ENCODE results near the gene DECR2. TPM values are rescaled to one million over a fixed set of nuclear protein-coding genes. Genes with fewer than 3 reads are reported as not detected.

DECR2 gene
- total RNA-seq, 2 donors from 2014 or later, result 38.9 to 41.2 TPM

- no peaks in the 10 kb centered on the region for H3K36me3 ChIP-seq (replicated peaks in 1 of 2; ENCODE audit: insufficient read depth in 1 of 2, low read depth in 2 of 2)
- DNase-seq (peak; percentile 54 to 68 (median 61)), ATAC-seq (peak; percentile 70)
- TF ChIP-seq CTCF (IDR thresholded peaks at IDR 0.05), result peak; percentile 21 to 66 (median 57)
- no peak for TF ChIP-seq POLR2A (IDR thresholded peaks at IDR 0.05)
- no peaks in the 10 kb centered on the region for H3K27me3 ChIP-seq
- H3K9me3 ChIP-seq, result no peaks in the 10 kb centered on the region
- no peak overlapping the region for H3K4me3 ChIP-seq
- intact Hi-C loops (cut with DNase I), result no loop called here
- peaks cover 16% of the 10 kb centered on the region for H3K4me1 ChIP-seq
- 69 to 70% methylated on average over 6 to 7 of the region's 7 CpGs for WGBS, 2 donors
- H3K27ac ChIP-seq, result no peak overlapping the region
These were observed 9.8 kb upstream of the DECR2 start for GRCh38 chr16:391885-392335.

GRCh38 chr16:392450-393030 is 9.1 kb upstream of the DECR2 start:
- intact Hi-C loops (cut with DNase I), result no loop called here
- no peak for TF ChIP-seq POLR2A (IDR thresholded peaks at IDR 0.05)
- TF ChIP-seq CTCF (IDR thresholded peaks at IDR 0.05), result no peak
- no peak for ATAC-seq

GRCh38 chr16:396199-396598 is 5.5 kb upstream of the DECR2 start:
- intact Hi-C loops (cut with DNase I), result loop anchor here (5.0 kb wide), 1 partner anchor 86 kb away; no protein-coding TSS in a partner anchor
- Histone ChIP-seq H3K4me1 (peaks cover 26% of the 10 kb centered on the region), H3K27ac (peak overlapping the region in 3 of 4 donors; percentile 49 to 82 (median 64)), H3K4me3 (no peak overlapping the region), H3K36me3 (replicated peaks in 1 of 2; ENCODE audit: insufficient read depth in 1 of 2, low read depth in 2 of 2) (no peaks in the 10 kb centered on the region), H3K9me3 (no peaks in the 10 kb centered on the region), H3K27me3 (no peaks in the 10 kb centered on the region)
- 30 to 50% methylated on average over 3 of the region's 3 CpGs for WGBS, 2 donors
- ATAC-seq (no peak), DNase-seq (no peak)
- TF ChIP-seq CTCF (IDR thresholded peaks at IDR 0.05), result no peak
- TF ChIP-seq POLR2A (IDR thresholded peaks at IDR 0.05), result no peak

More at GRCh38 chr16:392450-393030, 9.1 kb upstream of the DECR2 start:
- no peaks in the 10 kb centered on the region for H3K27me3 ChIP-seq
- DNase-seq, result no peak
- no peak overlapping the region for H3K27ac ChIP-seq
- H3K36me3 ChIP-seq (replicated peaks in 1 of 2; ENCODE audit: insufficient read depth in 1 of 2, low read depth in 2 of 2), result no peaks in the 10 kb centered on the region
- peaks cover 16% of the 10 kb centered on the region for H3K4me1 ChIP-seq
- no peak overlapping the region for H3K4me3 ChIP-seq
- no peaks in the 10 kb centered on the region for H3K9me3 ChIP-seq
- WGBS, 2 donors, result 92 to 98% methylated on average over 7 of the region's 7 CpGs

- H3K4me1 ChIP-seq, result peaks cover 27% of the 10 kb centered on the region
- H3K27me3 ChIP-seq, result no peaks in the 10 kb centered on the region
- ATAC-seq, result no peak
- H3K36me3 ChIP-seq (replicated peaks in 1 of 2; ENCODE audit: insufficient read depth in 1 of 2, low read depth in 2 of 2), result no peaks in the 10 kb centered on the region
- intact Hi-C loops (cut with DNase I), result loop anchor here (5.0 kb wide), 1 partner anchor 86 kb away; no protein-coding TSS in a partner anchor
- DNase-seq, result peak in 1 of 4 donors; percentile 41
- 20 to 29% methylated on average over 20 to 22 of the region's 22 CpGs for WGBS, 2 donors
- TF ChIP-seq POLR2A (IDR thresholded peaks at IDR 0.05), result no peak
- no peak for TF ChIP-seq CTCF (IDR thresholded peaks at IDR 0.05)
- no peaks in the 10 kb centered on the region for H3K9me3 ChIP-seq
- peak overlapping the region in 3 of 4 donors; percentile 49 to 82 (median 64) for H3K27ac ChIP-seq
- no peak overlapping the region for H3K4me3 ChIP-seq
These were observed 5.1 kb upstream of the DECR2 start for GRCh38 chr16:396605-397004.
